Inferior parietal cortex (tissue), 1 donor: ENCODE results near the gene VAC14.
"Not testable (repeated sequence)": the region's sequence is repeated elsewhere in the genome, so short reads cannot be mapped to it uniquely, and the experiment has no call there.

Experiments used
- DNase-seq: peaks from one replicate; pipeline ENCODE4 v3.0.0-alpha.2; 2016; ENCODE audit errors: extremely low spot score

Gene VAC14

GRCh38 chr16:70800781-70801480 is at the start of gene VAC14:
TSS of gene VAC14 (minus strand) at chr16:70801158. CDS start at chr16:70800900, 258 bp downstream.
- DNase-seq: peak; percentile 93

GRCh38 chr16:70823498-70824118 is 22.6 kb upstream of the VAC14 start:
- DNase-seq: not testable (repeated sequence)

DNA sequence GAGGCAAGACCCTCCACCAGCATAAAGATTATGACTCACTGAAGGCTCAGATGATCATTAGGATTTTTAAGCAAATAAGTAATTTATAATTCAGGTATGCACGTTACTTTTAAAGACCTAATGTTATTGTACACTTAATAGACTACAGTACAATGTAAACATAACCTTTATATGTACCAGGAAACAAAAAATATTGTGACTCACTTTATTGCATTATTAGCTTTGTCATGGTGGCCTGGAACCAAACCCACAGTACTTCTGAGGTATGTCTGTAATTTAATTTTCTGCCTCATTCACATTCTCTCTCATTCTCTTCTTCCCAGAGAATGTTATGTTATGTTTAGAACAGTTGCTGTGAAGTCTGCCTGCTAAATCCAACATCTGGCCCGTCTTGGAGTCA is 21.8 kb upstream of the VAC14 start:
- DNase-seq: not testable (repeated sequence)

GRCh38 chr16:70818088-70818487 is 17.1 kb upstream of the VAC14 start:
- DNase-seq: not testable (repeated sequence)

GRCh38 chr16:70809392-70810060 is 8.6 kb upstream of the VAC14 start:
- no peak for DNase-seq

GRCh38 chr16:70808371-70808770 is 7.4 kb upstream of the VAC14 start:
- no peak for DNase-seq

DNA sequence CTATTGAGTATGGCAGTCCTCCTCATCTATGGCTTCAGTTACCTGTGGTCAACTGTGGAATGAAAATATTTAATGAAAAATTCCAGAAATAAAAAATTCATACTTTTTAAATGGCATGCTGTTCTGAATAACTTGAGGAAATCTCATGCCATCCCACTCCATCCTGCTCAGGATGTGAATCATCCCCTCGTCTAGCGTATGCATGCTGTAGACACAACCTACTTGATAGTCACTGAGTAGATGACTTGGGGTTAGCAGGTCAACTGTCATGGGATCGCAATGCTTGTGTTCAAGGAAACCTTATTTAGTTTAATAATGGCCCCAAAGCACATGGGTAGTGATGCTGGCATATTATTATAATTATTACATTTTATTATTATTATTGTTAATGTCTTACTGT is 4.8 kb upstream of the VAC14 start:
- DNase-seq: no peak

DNA sequence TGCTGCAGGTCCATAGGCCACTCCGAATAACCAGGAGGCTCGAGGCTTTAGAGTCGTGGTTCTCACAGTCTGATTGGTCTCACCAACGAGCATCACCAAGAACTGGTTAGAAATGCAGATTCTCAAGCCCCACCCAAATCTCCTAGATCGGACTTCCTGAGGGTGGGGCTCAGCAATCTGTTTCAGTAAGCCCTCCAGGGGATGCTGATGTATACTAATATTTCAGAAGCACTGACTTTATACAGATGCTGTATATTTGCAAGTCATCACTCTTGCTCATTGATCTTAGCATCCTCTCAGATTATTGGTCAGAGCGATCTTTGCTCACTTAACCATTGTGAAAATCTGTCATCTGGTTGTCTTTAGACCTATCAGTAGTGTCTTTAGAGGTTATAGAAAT is 4.4 kb upstream of the VAC14 start:
- no peak for DNase-seq

- DNase-seq: no peak
Observed at GRCh38 chr16:70804734-70805169, 3.8 kb upstream of the VAC14 start.

- DNase-seq: no peak
Observed at GRCh38 chr16:70804153-70804733, 3.3 kb upstream of the VAC14 start.

DNA sequence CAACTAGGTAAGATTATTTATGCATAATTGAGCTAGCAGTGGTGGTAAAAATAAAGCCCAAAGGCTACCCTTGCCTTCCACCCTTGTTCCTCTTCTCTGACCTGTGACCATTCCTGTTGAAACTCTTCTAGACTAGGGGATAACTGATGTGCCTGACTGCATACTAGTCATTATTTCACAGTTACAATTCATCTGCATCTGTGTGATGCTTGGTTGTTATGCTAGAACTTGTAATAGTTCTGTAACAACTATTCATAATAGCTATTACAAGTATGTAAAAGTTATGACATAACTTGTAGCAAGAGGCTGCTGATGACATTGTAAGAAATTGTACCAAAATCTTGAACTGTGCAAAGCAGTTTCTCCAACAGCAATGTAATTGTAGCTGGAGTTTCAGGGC is 2.4 kb upstream of the VAC14 start:
- no peak for DNase-seq

DNA sequence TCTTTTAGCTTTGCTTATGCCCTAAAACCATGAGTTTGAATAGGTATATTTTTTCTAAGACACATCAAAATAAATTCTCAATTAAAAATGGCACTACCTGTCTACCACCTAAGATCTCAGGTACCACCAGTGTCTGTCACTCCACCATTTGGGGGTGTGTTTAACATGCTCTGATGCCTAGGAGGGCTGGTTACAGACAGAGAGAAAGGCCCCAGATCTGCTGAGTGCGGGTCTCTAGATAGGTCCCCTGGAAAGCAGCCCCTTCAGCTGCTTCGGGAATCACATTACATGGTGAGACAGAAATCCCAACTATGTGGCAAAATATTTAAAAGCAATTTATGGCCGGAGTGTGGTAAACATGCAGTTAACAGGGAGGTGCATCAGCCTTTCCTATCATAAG is 653 bp upstream of the VAC14 start:
- DNase-seq: no peak

GRCh38 chr16:70800311-70800710 is 647 bp downstream of the VAC14 start:
- no peak for DNase-seq

DNA sequence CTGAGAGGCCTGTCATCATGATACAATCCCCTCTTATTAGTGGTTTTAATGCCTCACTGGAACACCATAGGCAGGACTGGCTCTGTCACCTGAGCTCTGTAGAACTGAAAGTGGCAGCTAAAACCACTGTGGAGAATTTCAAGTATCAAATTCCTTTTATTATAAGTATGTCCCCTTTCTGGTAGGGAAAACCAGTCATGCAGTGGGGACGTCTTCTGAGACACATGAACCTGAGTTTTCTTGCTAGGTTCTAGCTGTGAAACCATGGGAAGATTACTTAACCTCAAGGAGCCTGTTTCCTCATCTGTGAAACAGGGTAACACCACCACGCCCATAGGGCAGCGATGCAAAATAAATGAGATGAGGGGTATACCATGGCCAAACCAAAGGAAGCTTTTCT is 4.7 kb downstream of the VAC14 start:
- no peak for DNase-seq

- DNase-seq: no peak
Observed at GRCh38 chr16:70795296-70795912, 5.6 kb downstream of the VAC14 start.

DNA sequence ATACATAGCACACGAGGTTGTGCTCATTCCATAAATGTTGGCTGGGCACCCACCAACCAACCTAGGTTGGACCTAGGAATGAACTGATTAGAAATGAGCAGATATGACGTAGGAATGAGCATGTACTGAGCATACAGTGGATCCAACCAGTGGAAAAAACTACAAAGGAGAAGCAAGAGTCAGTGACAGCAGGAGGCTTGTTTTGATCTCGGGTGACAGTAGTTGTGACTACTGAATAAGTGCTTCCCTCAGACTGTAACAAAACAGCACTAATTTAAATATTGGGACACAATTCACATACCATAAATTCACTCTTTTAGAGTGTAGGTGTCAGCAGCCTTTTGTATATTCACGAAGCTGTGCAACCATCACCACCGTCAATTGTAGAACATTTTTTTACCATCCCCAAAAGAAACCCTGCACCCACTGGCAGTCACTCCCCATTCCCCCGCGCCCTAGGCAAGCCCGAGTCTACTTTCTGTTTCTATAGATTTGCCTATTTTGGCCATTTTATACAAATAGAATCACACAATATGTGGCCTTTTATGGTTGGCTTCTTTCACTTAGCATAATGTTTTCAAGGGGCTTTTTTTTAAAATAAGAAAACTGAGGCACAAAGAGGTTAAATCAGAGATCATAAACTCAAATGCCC is 7.0 kb downstream of the VAC14 start:
- no peak for DNase-seq

DNA sequence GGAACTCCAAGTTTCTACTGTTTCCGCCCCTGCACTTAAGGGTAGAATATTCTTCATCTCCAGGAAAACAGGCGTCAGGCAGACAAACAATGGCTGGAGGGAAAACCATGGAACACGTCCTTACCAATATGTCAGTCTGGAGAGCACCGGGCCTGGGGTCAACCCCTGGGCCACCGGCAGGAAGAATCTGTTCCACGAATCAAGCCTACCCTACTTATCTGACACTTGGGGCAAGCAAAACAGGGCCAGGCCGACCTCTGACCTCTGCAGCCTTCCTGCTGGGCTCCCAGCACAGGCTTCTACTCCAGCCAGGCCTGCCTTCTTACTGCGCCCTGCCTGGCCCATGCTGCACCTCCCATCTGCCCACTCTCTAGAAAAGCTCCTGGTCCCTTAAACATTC is 10.1 kb downstream of the VAC14 start:
- DNase-seq: no peak

- DNase-seq: no peak
Observed at GRCh38 chr16:70789595-70790447, 11.1 kb downstream of the VAC14 start.

- no peak for DNase-seq
Observed at GRCh38 chr16:70788668-70789594, 12.0 kb downstream of the VAC14 start.
